ENCODE data around the gene ERGIC3.

The ERGIC3 gene

DNA sequence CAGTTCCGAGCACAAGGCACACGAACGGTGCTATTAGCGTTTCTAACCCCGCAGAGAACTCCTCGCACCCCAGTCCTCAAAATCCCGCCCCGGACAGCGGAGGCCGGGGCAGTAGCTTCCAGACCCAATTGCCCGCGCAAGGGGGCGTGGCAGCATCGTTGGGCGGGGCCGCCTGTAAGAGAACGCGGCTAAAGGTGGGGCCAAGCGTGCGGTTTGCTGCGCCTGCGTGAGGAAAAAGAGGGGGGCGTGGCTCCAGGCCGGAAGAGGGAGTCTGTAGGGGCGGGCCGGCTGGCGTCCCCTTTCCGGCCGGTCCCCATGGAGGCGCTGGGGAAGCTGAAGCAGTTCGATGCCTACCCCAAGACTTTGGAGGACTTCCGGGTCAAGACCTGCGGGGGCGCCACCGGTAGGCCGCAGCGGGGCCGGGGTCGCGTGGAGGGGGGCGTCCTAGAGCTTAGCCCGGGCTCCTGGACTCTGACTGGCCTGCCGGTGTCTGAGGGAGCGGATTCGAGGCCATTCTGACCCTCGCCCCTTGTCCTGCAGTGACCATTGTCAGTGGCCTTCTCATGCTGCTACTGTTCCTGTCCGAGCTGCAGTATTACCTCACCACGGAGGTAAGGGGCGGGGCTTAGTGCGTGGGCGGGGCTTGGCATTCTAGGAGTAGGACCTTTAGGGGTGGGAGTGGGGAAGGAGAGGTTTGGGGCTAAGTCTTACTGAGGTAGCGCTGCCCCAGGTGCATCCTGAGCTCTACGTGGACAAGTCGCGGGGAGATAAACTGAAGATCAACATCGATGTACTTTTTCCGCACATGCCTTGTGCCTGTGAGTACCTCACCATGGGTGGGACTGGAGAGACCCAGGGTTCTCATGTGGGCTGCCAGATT lies at the start of gene ERGIC3:
Gene ERGIC3, plus strand, starts transcription at position 296 of the 880 bp plus-strand sequence. Its CDS starts 20 bp downstream, at position 316.
- DNase-seq = peak; percentile 31 to 95 (median 89)

DNA sequence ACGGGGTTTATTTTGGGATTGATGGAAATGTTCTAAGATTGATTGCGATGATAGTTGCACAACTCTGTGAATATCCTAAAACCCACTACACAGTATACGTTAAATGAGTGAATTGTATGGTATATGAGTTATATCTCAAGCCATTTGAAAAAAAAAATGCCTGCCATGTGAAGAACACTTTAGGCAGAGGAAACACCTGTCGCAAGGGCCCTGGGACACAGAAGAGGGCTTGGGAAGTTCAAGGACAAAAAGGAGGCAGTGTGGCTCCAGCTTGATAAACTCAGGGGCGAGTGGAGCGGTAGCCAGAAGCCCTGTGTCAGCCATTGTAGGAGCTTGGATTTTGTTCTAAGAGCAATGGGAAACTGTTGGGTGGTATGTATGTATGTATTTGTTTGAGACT lies 49.5 kb upstream of the ERGIC3 start:
- no peak for DNase-seq

DNA sequence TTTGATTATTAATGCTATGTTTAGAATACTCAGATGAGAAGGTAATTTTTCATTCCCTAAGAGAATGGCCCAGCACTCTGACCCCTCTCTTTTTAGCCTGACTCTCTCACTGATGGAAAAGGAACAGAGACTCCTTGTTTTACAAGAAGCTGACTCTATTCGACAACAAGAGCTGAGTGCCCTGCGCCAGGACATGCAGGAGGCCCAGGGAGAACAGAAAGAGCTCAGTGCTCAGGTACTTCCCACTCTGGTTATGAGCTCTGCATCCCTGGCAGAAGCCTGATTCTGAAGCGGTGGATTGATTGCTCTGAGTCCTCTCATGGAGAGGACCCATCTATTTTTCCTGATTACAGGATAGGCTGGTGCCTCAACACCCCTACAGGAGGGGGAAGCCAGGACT lies 45.4 kb upstream of the ERGIC3 start:
- DNase-seq = no peak

DNA sequence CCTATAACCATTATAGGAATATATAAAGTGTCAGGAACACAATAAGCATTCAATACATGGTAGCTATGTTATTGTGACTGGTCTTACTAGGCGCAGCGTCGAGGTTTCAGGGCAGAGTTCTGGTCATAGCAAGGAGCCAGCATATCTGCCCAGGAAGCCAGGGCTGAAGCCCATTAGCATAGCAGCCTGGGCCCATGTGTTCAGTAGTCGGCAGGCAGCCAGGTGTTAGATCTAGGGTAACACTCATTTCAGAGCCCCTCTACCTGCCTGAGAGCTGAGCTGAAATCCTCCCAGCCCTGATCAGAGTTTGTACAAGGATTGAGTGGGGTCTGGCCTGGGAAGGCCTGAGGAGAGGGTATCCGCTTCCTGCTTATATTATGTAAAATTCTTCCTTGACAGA lies 44.6 kb upstream of the ERGIC3 start:
- no peak for DNase-seq

DNA sequence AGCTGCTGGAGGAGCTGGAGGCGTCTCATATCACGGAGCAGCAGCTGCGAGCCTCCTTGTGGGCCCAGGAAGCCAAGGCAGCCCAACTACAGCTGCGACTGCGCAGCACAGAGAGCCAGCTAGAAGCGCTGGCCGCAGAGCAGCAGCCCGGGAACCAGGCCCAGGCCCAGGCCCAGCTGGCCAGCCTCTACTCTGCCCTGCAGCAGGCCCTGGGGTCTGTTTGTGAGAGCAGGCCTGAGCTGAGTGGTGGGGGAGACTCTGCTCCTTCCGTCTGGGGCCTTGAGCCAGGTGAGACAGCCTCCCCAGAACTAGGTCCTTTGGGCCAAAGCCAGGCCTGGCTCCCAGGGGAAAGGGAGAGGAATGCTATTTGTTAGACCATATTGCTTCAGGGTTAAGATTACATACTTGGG lies 44.1 kb upstream of the ERGIC3 start:
- peak in 42 of 51 donors; percentile 10 to 84 (median 42) for DNase-seq

DNA sequence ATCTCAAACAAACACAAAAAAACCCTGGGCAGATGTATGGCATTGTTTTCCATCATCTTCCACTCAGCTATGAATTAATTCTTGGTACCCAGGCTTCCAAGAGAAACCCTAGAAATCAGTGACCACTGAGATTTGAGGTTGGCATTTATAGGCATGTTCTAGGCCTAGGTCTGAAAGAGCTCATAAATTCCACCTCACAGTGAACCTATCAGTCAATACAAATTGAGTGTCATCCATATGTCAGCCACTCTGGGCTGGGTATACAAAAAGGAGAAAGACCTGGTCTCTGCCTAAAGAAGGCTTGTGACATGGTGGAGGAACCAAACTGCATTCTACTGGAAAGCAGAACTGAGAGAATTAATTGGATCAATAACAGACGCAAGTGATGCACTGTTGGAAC lies 42.6 kb upstream of the ERGIC3 start:
- no peak for DNase-seq

DNA sequence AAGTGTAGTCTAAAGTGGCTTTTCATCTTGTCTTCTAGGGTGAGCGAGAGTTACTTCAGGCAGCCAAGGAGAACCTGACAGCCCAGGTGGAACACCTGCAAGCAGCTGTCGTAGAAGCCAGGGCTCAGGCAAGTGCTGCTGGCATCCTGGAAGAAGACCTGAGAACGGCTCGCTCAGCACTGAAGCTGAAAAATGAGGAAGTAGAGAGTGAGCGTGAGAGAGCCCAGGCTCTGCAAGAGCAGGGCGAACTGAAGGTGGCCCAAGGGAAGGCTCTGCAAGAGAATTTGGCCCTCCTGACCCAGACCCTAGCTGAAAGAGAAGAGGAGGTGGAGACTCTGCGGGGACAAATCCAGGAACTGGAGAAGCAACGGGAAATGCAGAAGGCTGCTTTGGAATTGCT lies 39.5 kb upstream of the ERGIC3 start:
- DNase-seq = no peak

DNA sequence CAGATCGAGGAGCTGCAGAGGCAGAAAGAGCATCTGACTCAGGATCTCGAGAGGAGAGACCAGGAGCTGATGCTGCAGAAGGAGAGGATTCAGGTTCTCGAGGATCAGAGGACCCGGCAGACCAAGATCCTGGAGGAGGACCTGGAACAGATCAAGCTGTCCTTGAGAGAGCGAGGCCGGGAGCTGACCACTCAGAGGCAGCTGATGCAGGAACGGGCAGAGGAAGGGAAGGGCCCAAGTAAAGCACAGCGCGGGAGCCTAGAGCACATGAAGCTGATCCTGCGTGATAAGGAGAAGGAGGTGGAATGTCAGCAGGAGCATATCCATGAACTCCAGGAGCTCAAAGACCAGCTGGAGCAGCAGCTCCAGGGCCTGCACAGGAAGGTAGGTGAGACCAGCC lies 38.6 kb upstream of the ERGIC3 start:
- no peak for DNase-seq

DNA sequence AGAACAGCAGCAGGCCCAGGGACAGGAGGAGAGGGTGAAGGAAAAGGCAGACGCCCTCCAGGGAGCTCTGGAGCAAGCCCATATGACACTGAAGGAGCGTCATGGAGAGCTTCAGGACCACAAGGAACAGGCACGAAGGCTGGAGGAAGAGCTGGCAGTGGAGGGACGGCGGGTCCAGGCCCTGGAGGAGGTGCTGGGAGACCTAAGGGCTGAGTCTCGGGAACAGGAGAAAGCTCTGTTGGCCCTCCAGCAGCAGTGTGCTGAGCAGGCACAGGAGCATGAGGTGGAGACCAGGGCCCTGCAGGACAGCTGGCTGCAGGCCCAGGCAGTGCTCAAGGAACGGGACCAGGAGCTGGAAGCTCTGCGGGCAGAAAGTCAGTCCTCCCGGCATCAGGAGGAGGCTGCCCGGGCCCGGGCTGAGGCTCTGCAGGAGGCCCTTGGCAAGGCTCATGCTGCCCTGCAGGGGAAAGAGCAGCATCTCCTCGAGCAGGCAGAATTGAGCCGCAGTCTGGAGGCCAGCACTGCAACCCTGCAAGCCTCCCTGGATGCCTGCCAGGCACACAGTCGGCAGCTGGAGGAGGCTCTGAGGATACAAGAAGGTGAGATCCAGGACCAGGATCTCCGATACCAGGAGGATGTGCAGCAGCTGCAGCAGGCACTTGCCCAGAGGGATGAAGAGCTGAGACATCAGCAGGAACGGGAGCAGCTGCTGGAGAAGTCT lies 37.9 kb upstream of the ERGIC3 start:
- peak in 18 of 51 donors; percentile 4 to 34 (median 18) for DNase-seq

DNA sequence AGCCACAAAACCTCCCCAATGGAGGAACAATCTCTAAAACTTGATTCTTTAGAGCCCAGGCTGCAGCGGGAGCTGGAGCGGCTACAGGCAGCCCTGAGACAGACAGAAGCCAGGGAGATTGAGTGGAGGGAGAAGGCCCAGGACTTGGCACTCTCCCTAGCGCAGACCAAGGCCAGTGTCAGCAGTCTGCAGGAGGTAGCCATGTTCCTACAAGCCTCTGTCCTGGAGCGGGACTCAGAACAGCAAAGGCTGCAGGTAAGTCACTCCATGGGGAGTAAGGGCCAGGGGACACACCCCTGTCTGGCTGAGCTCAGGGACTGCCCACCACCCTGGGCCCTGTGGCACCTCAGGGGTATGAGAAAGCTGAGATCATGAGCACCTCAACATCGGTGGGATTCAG lies 37.1 kb upstream of the ERGIC3 start:
- no peak for DNase-seq

DNA sequence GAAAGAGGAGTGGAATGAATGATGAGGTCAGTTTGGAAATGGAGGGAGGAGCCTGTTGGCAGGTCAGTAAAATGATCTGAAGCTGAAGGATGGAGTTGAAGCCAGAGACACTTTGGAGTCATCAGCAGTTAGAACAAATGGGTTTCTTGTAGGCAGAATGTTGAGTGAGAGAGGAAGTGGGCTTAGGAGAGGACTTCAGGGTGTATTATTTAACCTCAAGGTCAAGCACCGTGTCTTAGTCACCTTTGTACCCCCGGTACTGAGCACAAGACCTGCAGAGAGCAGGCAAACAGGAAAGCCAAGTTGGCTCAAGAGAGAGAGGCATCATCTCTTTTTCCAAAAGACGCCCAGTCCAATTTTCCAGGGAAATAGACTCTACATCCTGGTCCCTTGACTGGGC lies 35.7 kb upstream of the ERGIC3 start:
- DNase-seq = no peak

DNA sequence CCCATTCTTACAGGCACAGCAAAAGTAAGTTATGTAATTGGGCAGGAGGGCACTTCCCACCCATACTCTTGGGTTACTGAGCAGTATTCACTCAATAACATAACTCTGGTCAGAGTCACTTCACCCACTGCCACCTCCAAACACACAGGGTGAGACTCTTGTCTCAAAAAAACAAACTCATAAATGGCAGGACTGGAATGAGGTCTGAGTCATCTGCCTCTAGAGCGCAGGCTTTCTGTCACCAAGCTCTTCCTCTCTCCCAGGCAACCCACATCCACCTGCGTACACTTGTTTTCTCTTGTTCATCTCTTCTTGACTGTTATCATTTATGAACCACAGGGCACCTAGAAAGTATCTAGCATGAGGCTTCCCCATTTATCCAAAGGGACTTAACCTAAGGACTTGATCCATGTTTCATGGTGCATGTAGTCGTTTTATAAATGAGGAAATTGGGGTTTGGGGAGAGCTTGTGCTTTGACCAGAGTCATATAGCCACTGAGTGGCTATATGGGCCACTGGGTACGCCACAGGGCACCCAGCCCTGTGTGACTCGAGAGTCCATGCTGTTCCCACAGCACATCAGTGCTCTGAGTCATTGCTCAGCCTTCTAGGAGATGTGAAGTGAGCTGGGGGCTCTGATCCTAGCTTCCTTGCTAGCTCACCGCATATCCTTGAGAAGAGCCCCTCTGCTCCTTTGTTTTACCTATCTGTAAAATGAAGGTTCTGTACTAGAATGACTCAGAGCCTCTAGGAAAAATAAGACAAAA lies 34.8 kb upstream of the ERGIC3 start:
- peak in 1 of 51 donors; percentile 24 for DNase-seq

DNA sequence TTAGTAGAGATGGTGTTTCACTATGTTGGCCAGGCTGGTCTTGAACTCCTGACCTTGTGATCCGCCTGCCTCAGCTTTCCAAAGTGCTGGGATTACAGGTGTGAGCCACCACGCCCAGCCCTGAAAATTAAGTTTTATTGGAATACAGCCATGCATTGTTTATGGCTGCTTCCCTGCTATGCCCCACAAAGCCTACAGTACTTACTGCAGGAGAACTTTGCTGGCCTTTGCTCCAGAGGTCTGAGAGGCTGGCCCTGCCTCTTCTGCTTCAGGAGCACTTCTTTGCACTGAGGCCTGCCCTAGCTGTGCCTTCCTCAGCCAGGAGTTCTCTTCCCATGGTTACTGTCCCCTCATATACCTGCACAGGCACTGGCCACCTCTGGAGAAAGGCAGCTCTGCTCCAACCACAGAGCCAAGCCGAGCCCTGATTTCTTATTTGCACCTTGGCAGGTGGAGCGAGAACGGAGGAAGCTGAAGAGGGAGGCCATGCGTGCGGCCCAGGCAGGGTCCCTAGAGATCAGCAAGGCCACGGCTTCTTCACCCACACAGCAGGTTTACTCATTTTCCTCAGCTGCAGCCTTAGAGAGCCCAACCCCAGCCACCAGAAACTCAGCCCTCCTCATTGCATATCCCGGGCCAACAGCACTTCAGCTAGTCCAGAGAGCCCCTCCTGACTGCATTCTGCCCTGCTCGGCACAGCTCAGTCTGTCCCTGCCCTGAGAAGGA lies 33.2 kb upstream of the ERGIC3 start:
- DNase-seq = no peak

DNA sequence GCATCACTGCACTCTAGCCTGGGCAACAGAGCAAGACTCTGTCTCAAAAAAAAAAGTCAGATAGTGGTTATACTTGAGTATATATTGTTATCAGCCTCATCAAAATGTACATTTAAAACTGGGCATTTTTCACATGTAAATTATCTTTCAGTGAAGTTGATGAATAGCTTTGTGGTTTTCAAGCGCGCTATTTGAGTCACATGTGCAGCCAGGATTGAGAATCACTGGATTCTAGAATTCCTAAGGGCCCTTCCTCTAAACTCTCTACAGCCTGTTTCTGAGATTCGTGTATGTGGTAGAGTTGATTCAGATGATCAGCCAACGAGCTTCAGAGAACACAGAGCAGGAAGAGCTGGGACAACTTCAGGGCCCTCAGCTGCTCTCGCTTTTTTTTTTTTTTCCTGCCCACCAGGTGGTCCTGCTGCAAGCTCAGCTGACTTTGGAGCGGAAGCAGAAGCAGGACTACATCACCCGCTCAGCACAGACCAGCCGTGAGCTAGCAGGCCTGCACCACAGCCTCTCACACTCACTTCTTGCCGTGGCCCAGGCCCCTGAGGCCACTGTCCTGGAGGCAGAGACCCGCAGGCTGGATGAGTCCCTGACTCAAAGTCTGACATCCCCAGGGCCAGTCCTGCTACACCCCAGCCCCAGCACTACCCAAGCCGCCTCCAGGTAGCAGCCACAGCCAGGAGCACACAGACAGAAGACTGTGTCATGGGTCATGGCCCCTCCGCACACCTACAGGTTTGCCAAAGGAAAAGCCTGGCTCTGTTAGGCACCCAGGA lies 30.7 kb upstream of the ERGIC3 start:
- no peak for DNase-seq

DNA sequence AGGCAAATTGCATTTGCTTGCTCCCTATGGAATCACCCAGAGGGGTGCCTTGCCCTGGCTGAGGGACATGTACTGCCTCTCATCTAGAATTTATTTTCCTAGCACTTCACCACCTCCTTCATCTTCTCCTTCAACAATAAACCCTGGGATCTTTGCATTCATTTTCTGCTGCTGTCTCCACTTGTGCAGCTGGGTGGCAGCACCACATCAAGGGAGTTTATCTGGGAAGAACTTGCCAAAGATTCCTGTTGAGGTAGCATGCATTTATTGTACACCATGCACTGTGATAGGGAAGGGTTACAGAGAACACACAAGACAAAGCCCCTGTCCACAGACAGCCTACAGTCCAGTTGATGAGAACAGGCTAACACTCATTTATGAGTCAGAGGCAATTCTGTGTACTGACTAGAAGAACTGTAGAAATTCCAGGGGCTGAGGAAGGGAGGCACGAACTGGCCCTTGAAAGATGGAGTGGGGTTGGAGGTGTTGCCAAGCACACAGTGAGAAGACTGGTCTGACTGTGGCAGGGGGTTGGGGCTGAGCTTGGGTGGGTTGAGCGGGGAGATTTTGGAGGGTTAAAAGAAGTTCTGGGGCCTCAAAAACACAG lies 30.0 kb upstream of the ERGIC3 start:
- peak in 8 of 51 donors; percentile 4 to 54 (median 9) for DNase-seq

DNA sequence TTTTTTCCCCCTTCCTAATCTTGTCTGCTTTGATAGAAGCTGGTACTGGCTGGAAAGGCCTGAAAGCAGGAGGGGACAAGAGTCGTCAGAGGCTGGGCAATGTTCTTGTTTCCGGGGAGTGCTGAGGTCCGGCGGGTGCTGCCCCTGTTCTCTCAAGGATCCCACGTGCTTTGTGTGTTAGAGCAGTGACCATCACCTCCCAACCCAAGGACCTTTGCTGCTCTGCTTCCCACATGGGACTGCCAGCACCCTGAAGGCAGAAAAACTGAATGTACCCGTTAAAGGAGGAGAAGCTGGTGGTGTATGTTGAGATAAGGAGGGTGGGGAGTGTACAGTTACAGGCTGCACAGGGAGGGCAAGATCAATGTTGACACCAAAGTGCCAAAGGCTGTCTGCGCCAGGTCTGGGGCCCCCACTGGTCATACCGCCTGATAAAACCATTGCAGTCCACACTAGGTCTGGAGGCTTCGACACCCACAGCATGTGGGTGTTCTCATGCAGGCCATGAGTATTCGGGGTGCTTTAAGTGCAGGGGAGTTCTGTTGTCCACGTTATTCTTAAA lies 27.4 kb upstream of the ERGIC3 start:
- DNase-seq = no peak

DNA sequence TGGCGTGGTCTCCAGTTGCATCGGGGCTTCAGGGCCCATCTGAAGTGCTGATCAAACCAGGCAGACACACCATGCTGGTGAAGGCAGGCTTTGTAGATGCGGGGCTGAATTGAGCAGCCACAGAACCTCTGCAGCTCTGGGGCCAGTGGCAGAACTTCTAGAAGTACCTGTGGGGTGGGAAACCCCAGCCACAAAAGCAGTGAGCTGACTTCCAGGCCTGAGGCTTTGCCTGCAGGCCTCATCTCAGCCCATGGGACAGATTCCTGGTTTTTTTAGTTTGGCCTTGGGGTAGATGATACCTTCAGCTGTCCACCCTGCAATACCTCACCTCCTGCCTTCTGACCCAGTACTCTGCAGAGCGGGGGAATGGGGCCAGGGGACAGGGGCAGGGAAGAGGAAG lies 26.5 kb upstream of the ERGIC3 start:
- no peak for DNase-seq

DNA sequence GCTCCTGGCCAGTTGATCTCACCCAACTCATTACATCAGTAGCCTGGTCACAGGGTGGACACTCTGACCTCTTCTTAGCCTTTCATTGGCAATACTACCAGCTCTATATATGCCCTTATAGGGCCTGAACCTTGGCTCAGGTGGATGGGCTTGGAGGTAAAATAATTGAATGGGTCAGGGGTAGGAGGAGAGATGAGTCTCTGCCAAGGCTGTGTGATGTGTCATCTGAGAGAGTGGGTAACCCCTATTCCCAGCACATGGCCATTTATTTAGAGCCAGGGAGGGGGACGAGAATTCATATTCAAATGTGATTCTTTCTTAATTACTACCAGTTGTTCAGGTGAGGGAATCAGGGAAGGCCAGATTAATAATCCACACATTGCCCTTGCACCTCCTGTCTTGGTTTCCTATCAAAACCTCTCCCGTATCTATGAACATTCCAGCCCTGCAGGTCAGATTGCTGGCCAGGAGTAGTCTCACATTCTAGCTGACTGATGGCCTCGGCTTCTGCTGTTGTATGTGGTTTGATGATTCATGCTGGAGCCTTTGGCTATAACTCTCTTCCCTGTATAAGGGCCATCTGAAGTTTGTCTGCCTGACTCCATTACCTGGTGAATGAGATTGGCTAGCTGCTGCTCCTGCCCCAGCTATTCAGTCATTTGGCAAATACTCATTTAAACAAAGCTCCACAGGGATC lies 25.8 kb upstream of the ERGIC3 start:
- DNase-seq = no peak

DNA sequence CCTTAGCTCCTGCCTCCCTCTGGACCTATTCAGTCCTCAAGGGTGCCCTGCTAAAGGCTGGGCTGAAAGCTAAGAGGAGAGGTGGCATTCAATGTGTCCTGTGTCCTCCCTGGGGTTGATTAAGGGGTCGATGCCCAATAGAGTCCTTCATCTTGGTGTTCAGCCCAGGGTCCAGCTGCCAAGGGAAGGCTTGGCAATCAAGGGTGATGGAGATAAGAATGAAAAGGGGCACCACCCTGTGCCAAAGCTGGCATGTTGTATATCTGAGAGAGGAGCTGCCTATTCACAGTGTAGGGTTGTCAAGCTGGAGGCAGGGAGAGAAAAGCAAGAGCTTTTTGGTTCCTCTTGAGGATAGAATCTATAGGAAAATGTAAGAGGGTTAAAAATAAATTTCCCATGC lies 24.8 kb upstream of the ERGIC3 start:
- no peak for DNase-seq
